HG03378 (cell line): ENCODE results near the gene ZCCHC7.
"Not testable (repeated sequence)": the region's sequence is repeated elsewhere in the genome, so short reads cannot be mapped to it uniquely, and the experiment has no call there.

Experiments used
- ATAC-seq: cut with Tn5 transposase; IDR thresholded peaks from one replicate; pipeline ENCODE4 v1.9.1; 2021; ENCODE audit warnings: mild to moderate bottlenecking, moderate library complexity; ENCODE audit not compliant: unreplicated experiment

Gene ZCCHC7

GRCh38 chr9:37290366-37290939 lies 170.1 kb downstream of the ZCCHC7 start:
- no peak for ATAC-seq

DNA sequence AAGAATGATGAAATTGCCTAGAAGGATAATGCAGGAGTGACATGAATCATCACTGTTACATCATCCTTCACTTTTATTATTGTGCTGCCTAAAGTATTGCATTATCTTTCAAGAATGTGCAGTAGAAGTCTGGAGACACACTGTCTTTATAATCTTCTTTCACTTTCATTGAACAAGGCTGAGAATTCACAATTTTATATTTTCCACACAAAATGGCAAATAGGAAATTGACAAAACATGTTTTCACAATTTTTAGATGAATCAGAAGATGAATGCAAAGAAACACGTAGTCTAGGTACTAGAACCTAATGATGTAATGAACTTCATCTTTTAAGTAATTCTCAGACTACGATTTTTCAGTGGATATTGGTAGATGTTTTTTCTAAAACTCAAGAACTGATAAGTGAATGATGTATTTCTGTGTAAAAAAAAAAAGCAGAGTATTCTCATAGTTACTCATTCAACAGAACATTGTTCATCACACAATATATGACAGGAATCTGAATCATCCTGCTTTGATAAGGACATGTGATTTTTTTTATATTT lies 170.6 kb downstream of the ZCCHC7 start:
- ATAC-seq = no peak

DNA sequence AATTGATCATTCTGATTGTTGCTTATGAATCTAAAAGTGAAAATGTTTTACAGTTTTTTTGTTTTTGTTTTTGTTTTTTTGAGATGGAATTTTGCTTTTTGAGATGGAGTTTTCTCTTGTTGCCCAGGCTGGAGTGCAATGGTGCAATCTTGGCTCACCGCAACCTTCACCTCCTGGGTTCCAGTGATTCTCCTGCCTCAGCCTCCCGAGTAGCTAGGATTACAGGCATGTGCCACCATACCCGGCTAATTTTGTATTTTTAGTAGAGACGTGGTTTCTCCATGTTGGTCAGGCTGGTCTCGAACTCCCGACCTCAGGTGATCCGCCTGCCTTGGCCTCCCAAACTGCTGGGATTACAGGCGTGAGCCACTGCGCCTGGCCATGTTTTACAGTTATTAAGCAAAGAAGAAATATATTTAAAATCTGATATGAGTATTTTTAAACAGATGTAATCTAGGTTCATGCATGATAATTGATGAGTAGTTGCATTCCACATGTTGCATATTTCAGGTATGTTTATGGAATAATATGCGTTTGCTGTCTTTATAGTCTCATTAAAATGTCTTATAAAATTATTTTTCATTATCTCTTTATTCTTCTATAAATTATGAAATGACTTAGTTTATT lies 171.4 kb downstream of the ZCCHC7 start:
- ATAC-seq = not testable (repeated sequence)

- ATAC-seq = no peak
Observed at GRCh38 chr9:37292896-37293295, 172.5 kb downstream of the ZCCHC7 start.

DNA sequence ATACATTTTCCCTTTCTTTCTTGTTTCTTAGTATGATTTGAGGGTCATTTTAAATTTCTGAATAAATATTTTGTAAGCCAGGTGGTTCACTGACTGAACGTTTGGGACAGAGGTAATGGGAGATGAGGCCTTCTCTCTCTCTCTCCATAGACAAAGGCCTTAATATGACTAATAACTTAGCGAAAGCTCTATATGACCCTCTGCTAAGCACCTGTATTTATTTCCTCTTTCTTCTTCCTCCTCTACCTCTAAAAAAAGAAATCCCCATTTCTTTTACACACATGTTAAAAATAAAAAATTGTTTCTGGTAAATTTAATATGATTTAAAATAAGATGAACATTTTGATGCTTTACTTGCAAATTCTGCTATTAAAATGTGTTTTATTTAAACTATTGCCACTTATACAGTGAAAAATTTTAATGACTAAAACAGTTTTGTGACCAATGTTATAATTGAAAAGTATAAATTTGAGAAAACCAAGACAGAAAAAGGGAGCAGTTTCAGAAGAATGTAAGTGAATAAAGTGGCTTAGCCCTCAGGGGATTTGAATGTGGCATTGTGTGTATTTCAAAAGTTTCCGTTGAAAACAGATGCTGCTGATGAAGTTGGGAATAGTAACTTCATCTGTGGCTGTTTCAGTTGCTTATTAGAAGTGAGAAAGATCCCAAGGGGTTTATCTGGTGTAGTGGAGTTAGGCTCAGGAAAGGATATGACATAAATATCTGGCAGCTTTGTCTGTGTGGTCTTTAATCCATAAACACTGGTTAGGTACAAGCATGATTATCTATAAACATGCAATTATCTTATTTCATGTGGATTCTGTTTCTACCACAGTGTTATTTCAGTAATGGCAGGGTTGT lies 173.5 kb downstream of the ZCCHC7 start:
- ATAC-seq = peak; percentile 49

DNA sequence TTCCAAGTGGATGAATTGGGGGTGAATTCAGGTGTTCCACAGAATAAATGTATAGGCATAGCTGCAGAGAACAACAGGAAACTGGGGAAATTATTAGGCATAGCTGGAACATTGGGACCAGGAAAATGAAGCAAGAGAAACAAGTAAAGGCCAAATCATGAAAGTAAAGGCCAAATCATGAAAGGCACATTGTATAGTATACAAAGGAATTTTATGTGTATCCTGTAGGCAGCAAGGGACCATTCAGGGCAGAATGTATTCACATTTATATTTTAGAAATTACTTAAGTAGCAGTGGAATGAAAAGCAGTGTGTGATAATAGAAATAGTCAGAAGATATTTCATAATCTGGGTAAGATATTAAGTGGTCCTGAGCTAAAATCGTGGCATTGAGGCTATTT lies 174.8 kb downstream of the ZCCHC7 start:
- ATAC-seq = no peak

- ATAC-seq = no peak
Observed at GRCh38 chr9:37295796-37296195, 175.4 kb downstream of the ZCCHC7 start.

- ATAC-seq = no peak
Observed at GRCh38 chr9:37297592-37297991, 177.2 kb downstream of the ZCCHC7 start.

DNA sequence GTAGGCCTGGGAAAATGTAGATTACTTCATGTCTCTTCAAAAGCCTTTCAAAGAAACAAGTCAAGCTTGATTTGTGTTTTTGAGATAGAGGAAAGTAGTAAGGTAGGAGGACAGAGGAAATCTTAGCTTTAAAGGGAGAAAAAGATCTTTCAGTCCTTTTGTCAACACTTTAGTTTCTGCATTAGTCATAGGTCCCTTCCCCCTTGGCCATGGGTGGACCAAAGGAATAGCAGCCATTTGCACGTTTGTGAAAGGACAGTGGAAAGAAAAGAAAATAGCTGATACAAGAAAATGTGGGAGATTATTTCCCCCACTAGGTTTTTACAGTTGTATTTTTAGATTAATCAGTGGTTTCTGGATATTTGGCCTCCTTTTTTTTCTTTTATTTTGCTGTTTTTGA lies 180.2 kb downstream of the ZCCHC7 start:
- ATAC-seq = no peak

DNA sequence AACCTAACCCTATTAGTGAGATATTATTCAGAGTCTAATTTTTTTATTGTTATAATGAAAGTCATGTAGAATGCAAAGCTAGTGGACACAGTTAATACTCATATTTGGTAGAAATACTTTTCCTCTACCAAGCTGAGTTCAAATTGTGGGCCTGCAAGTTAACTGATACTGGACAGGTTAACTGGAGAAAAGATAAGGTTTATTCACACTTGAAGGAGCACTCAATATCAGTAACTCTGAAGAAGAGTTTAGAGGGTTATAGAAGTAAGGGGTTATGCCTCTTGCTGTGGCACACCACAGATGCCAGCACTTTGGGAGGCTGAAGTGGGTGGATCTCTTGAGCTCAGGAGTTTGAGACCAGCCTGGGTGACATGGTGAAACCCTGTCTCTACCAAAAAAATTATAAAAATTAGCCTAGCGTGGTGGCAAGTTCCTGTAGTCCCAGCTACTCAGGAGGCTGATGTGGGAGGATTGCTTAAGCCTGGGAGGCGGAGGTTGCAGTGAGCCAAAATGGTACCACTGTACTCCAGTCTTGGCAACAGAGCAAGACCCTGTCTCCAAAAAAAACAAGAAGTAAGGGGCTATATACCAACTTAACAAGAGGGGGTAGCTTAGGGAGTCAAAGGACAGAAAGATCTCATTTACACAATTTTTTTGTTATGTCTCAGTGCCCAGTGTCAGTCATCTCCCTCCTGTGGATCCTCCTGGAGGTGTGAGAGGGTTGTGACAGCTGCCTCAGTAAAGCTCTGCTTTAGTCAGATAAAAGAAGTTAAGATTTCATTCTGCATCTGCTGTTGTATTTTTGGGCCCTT lies 180.9 kb downstream of the ZCCHC7 start:
- ATAC-seq = no peak

DNA sequence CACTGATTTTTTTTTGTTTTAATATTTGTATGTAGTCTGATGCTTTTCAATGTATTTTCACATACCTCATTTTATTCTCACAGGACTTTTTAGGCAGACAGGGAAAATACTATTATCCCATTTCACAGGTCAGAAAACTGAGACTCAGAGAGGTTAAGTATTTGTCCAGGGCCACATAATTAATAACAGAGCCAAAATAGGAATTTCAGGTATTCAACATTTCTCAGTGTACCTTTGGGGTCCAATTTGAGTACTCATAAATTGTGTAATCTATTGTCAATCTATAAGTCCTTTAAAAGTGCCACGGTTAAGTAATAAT lies 181.4 kb downstream of the ZCCHC7 start:
- no peak for ATAC-seq

DNA sequence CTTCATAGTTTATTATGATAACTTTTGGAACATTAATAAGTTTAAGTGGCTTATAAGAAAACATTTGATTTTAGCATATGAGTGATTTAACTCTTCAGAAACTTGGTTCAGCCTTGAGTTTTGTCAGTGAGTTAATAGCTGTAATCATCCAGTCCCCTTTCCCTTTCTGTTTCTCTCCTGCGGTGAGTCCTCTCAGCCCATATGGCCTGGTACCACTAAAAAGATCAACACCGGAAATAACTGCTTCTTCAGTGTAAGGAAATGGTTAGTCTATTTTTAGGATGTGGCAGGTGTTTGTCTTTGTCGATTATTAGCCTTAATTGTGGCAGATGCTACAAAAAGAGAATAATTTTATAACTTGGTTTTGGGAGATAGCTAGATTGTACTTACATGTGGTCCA lies 181.9 kb downstream of the ZCCHC7 start:
- peak; percentile 79 for ATAC-seq

GRCh38 chr9:37303272-37303671 lies 182.9 kb downstream of the ZCCHC7 start:
- ATAC-seq = not testable (repeated sequence)

GRCh38 chr9:37309136-37309535 lies 188.8 kb downstream of the ZCCHC7 start:
- ATAC-seq = no peak

DNA sequence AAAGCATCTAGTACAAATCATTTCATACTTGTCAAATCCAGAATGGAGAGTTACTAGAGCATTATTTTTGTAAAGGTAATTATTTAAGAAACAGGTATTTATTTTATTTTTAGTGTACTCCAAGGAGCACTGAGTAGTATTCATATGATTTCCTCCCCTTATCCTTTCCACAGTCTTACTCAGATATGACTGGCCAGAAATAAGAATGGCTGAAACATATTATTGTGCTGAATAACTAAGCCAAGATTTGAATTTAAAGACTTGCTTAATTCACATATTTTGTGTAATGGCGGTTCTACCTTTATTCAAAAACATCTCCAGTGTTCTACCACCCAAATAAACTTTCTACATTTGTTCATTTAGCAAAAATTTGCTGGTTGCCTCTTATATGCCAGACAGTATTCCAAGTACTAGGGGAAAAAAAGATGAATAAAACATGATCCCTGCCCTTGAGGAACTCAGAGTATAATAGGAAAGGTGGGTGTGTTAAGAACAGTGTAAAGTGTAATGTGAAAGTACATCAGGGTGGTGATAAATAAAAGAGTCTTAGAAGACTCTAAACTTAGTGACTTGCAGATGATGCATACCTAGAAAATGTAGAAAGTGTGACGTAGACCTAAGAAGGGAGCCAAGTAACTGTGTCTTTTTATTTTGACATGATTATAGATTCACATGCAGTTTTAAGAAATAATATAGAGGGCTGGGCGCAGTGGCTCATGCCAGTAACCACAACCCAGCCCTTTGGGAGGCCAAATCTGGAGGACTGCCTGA lies 191.7 kb downstream of the ZCCHC7 start:
- ATAC-seq = no peak

DNA sequence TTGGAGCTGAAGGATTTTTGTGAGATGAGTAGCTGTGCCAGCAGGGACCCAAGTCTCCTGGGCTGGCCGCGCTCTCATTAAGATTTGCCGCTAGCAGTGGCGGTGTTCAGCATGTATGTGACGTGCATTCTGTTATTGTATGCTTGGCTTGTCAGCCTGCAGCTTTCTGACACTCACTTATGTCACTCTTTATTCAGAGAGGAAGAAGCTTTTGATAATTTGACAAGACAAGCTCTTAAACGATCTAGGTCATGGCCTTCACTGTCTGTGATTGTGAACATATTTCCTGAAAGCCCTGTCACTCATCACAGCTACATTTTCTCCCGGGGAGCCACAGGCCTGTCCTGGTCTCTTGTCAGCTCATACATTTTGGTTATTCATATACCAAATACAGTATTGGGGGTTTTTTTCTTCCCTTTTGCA lies 203.9 kb downstream of the ZCCHC7 start:
- ATAC-seq = peak; percentile 55

DNA sequence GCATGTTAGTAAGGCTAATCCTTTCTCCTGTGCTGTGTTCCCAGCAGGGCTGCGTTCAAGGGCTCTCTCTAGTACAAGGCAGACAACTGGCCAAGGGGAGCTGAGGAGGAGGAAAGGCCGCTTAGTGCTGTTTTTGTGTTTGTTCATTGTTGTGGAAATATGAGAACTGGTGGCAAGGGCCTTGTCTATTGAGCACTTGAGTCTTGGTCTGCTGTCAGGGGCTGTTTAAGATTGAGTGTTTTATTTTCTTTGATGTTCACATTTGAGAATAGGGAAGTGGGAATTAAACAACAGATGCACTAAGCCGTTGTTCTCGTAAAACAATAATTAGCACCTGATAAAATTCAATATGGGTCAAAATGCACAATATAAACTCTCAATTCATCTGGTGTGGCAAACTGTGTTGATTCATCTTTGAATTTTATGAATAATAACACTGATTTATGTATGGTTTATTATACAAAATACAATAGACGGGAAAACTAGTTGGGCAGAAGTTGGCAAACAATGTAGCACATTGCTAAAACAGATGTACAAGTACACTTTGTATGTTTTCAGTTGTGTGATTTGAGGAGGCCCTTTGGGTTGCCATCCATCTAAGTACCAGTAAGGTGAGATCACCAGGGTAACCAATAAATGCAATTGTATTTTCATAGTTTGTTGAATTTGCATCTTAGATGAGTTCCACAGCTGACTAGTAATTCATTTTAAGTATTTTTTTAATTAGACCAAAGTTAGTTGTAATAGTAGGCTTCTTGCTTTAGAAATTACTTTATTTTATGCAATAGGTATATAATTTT lies 204.5 kb downstream of the ZCCHC7 start:
- peak; percentile 3 for ATAC-seq

- ATAC-seq = no peak
Observed at GRCh38 chr9:37325778-37326177, 205.4 kb downstream of the ZCCHC7 start.

- ATAC-seq = no peak
Observed at GRCh38 chr9:37327553-37327952, 207.2 kb downstream of the ZCCHC7 start.
